HepG2 (cell line): ENCODE data around the gene TRDMT1. TPM values are rescaled to one million over a fixed set of nuclear protein-coding genes. Genes with fewer than 3 reads are reported as not detected.

Source experiments
- ATAC-seq: fragments of 200-7000 bp; cut with Tn5 transposase; 3 replicates; pipeline ENCODE4 v1.9.1; 2020; ENCODE audit warnings: mild to moderate bottlenecking, moderate library complexity
- BruUV-seq: library from RNA; stranded (reverse); fragments of 400-500 nt; replicated peaks from 2 replicates; lab custom pipeline; 2021; lab: Mats Ljungman, UMichigan
- CTCF ChIA-PET: fragments of 300-600 bp; formaldehyde crosslinking; extraction: SDS; loops from one replicate; lab custom pipeline; 2021; ENCODE audit warnings: low total read pairs, inconsistent platforms, low intra/inter-chr PET ratio; lab: Yijun Ruan, JAX
- POLR2A ChIA-PET: fragments of 350-600 bp; sonication (Branson Sonifier 250); formaldehyde crosslinking; loops from one replicate; lab custom pipeline; 2020; ENCODE audit warnings: antibody characterized with exemption, inconsistent platforms; lab: Yijun Ruan, JAX
- DNase-seq: peaks from one replicate; pipeline ENCODE4 v3.0.0-alpha.2; 2015; ENCODE audit warnings: low spot score
- FAIRE-seq: peaks from 3 replicates; lab custom pipeline; 2011; peaks lifted over from hg19 to GRCh38; lab: Jason Lieb, UNC
- H2AFZ ChIP-seq: one replicate; pipeline ENCODE4 v1.6.1; 2011; ENCODE audit warnings: low read length, inconsistent platforms
- H3K27ac ChIP-seq: fragments of 300-600 bp; 3 replicates; pipeline ENCODE4 v1.8.0; 2011; ENCODE audit warnings: mixed run types, mild to moderate bottlenecking, mixed read lengths, low read length, inconsistent platforms; ENCODE audit not compliant: insufficient read depth; ENCODE audit errors: extremely low read length
- H3K27me3 ChIP-seq, 2 experiments: fragments of 200-600 bp in 1 of 2; 2 replicates in 1 of 2; 3 replicates in 1 of 2; pipeline versions ENCODE4 v1.6.0 to v1.8.0; 2011; ENCODE audit warnings: low read length in 2 of 2, mild to moderate bottlenecking in 2 of 2, moderate library complexity in 2 of 2, inconsistent platforms in 1 of 2; ENCODE audit not compliant: insufficient read depth in 2 of 2, control insufficient read depth in 1 of 2
- H3K36me3 ChIP-seq, 2 experiments: fragments of 200-600 bp in 1 of 2; replicated peaks in 1 of 2; 2 replicates in 1 of 2; 3 replicates in 1 of 2; pipeline versions ENCODE4 v1.5.1 to v1.8.0; 2011; ENCODE audit warnings: low read length in 2 of 2, inconsistent platforms in 1 of 2; ENCODE audit not compliant: insufficient read depth in 2 of 2, control insufficient read depth in 1 of 2
- H3K4me1 ChIP-seq: 2 replicates; pipeline ENCODE4 v1.5.1; 2012; ENCODE audit warnings: low read length, inconsistent platforms; ENCODE audit not compliant: insufficient read depth
- H3K4me2 ChIP-seq: 2 replicates; pipeline ENCODE4 v1.6.0; 2011; ENCODE audit warnings: low read depth, low read length, inconsistent platforms
- H3K4me3 ChIP-seq, 3 experiments: fragments of 200-600 bp in 1 of 3; sonication (generic), shearing (Covaris generic) in 1 of 3; replicated peaks in 1 of 3; 2 replicates each; pipeline ENCODE4 v1.5.1; 2011 to 2016; ENCODE audit warnings: low read length in 3 of 3, inconsistent platforms in 2 of 3, low read depth in 2 of 3, mild to moderate bottlenecking in 2 of 3, control low read depth in 1 of 3, mixed read lengths in 1 of 3; ENCODE audit not compliant: insufficient read depth in 1 of 3
- H3K79me2 ChIP-seq: one replicate; pipeline ENCODE4 v1.6.1; 2011; ENCODE audit warnings: low read length, inconsistent platforms; ENCODE audit not compliant: insufficient read depth
- H3K9ac ChIP-seq: 2 replicates; pipeline ENCODE4 v1.6.0; 2011; ENCODE audit warnings: mild to moderate bottlenecking, low read depth, low read length, inconsistent platforms; ENCODE audit not compliant: insufficient read depth
- H3K9me3 ChIP-seq: 2 replicates; pipeline ENCODE4 v1.5.1; 2012; ENCODE audit warnings: mild to moderate bottlenecking, low read length
- H4K20me1 ChIP-seq: 2 replicates; pipeline ENCODE4 v1.6.0; 2011; ENCODE audit warnings: inconsistent platforms, mild to moderate bottlenecking, low read length, moderate library complexity; ENCODE audit not compliant: insufficient read depth
- CBFB ChIP-seq: sonication (generic); formaldehyde crosslinking; IDR thresholded peaks from 2 replicates; pipeline ENCODE4 v1.4.0; 2020; ENCODE audit warnings: missing genetic modification reagents
- FOXC1 ChIP-seq: sonication (generic); formaldehyde crosslinking; IDR thresholded peaks from 2 replicates; pipeline ENCODE4 v1.8.0; 2022; ENCODE audit warnings: mild to moderate bottlenecking, missing genetic modification reagents, borderline replicate concordance
- GPBP1L1 ChIP-seq: sonication (generic); formaldehyde crosslinking; IDR thresholded peaks from 2 replicates; pipeline ENCODE4 v1.5.0; 2020; ENCODE audit warnings: mild to moderate bottlenecking, missing genetic modification reagents
- KAT2B ChIP-seq: fragments of 150-350 bp; IDR thresholded peaks from 2 replicates; pipeline ENCODE4 v1.6.1; 2014; ENCODE audit warnings: low read depth, low read length, borderline replicate concordance
- MAF1 ChIP-seq: sonication (generic); formaldehyde crosslinking; IDR thresholded peaks from 2 replicates; pipeline ENCODE4 v1.5.0; 2020; ENCODE audit warnings: missing genetic modification reagents, borderline replicate concordance
- RELA ChIP-seq: sonication (generic); formaldehyde crosslinking; IDR thresholded peaks from 2 replicates; pipeline ENCODE4 v1.4.0; 2020; ENCODE audit warnings: missing genetic modification reagents
- SP5 ChIP-seq: IDR thresholded peaks from 2 replicates; pipeline ENCODE4 v1.6.1; 2016; ENCODE audit warnings: low read depth, borderline replicate concordance
- STAG1 ChIP-seq: sonication (generic); formaldehyde crosslinking; IDR thresholded peaks from 2 replicates; pipeline ENCODE4 v1.4.0; 2020; ENCODE audit warnings: missing genetic modification reagents
- TBX3 ChIP-seq: fragments of 450-650 bp; IDR thresholded peaks from 2 replicates; pipeline ENCODE4 v1.6.1; 2017; ENCODE audit warnings: antibody characterized with exemption, mild to moderate bottlenecking, inconsistent platforms, borderline replicate concordance
- ZBTB10 ChIP-seq: sonication (generic); formaldehyde crosslinking; IDR thresholded peaks from 2 replicates; pipeline ENCODE4 v1.4.0; 2020; ENCODE audit warnings: missing genetic modification reagents, borderline replicate concordance
- ZBTB21 ChIP-seq: sonication (generic); formaldehyde crosslinking; IDR thresholded peaks from 2 replicates; pipeline ENCODE4 v1.4.0; 2020; ENCODE audit warnings: missing genetic modification reagents
- ZFP82 ChIP-seq: sonication (generic); formaldehyde crosslinking; IDR thresholded peaks from 2 replicates; pipeline ENCODE4 v1.5.1; 2020; ENCODE audit warnings: mild to moderate bottlenecking, missing genetic modification reagents, borderline replicate concordance
- ZKSCAN8 ChIP-seq: IDR thresholded peaks from 2 replicates; pipeline ENCODE4 v1.6.1; 2016; ENCODE audit warnings: borderline replicate concordance, missing genetic modification reagents, missing compliant biosample characterization
- ZNF556 ChIP-seq: sonication (generic); formaldehyde crosslinking; IDR thresholded peaks from 2 replicates; pipeline ENCODE4 v1.4.0; 2020; ENCODE audit warnings: mild to moderate bottlenecking, missing genetic modification reagents, borderline replicate concordance
- ZNF564 ChIP-seq: sonication (generic); formaldehyde crosslinking; IDR thresholded peaks from 2 replicates; pipeline ENCODE4 v1.8.1; 2023; ENCODE audit warnings: mild to moderate bottlenecking, missing genetic modification reagents
- ZSCAN30 ChIP-seq: sonication (generic); formaldehyde crosslinking; IDR thresholded peaks from 2 replicates; pipeline ENCODE4 v1.5.0; 2020; ENCODE audit warnings: mild to moderate bottlenecking, missing genetic modification reagents
- WGBS: methylation state at CpG from one replicate; pipeline ENCODE4 v1.1.6; 2017; ENCODE audit warnings: low lambda C conversion rate; 5-methylcytosine and 5-hydroxymethylcytosine counted together
- in situ Hi-C: cut with HindIII; loops from 2 replicates; pipeline ENCODE4 v1.10.0; 2017; ENCODE audit warnings: low pct_unique_long_range_greater_than_20kb; ENCODE audit not compliant: extremely low pct_ligation_motif_present
- intact Hi-C: fragments of 100-400 bp; cut with micrococcal nuclease; formaldehyde crosslinking; loops from one replicate; pipeline ENCODE4 v1.10.0; 2022; ENCODE audit not compliant: unreplicated experiment
- polyA plus RNA-seq, 8 experiments: library from polyadenylated mRNA; depleted of rRNA in 3 of 8; stranded (reverse) in 7 of 8; unstranded in 1 of 8; fragments of >200 nt; fragmentation: Illumina TruSeq in 4 of 8; extraction: Trizol in 4 of 8; gene quantifications; 2 replicates each; pipeline versions ENCODE4 v1.2.1 to v1.2.3, GENCODE V29; 2011 to 2016; ENCODE audit warnings: low read depth in 4 of 8, missing spikeins in 1 of 8, mixed read lengths in 1 of 8; ENCODE audit not compliant: insufficient read depth in 1 of 8
- total RNA-seq, 5 experiments: library from RNA; depleted of rRNA; stranded (reverse); fragments of >200 nt; fragmentation: Illumina TruSeq; extraction: Trizol; gene quantifications; 2 replicates each; pipeline ENCODE4 v1.2.3, GENCODE V29; 2016; ENCODE audit warnings: low read depth in 1 of 5
- TF ChIP-seq, protein P1 (sequence below): sonication (generic); formaldehyde crosslinking; IDR thresholded peaks from 2 replicates; pipeline ENCODE4 v1.4.0; 2020; ENCODE audit warnings: missing genetic modification reagents

TRDMT1 gene
- total and polyA plus RNA-seq, 2 of the 13 experiments (the other 11 are each of a cell fraction or from before 2014, with no cell fraction given), result 2.0 to 3.0 TPM

GRCh38 chr10:17201794-17202116 lies 283 bp upstream of the TRDMT1 start (continued):
- TF ChIP-seq ZBTB10 (CRISPR knock-in tag), result no peak
- no peak for TF ChIP-seq SP5 (CRISPR knock-in tag)

- intact Hi-C loops (no loop called here), in situ Hi-C loops (no loop called here)
- H3K9ac ChIP-seq, result peak overlapping the region; percentile 75
- peak overlapping the region; percentile 79 for H2AFZ ChIP-seq
- H3K36me3 ChIP-seq, result no peaks in the 10 kb centered on the region
- H3K79me2 ChIP-seq, result no peaks in the 10 kb centered on the region
- WGBS, result 40% methylated on average over 10 of the region's 10 CpGs
- DNase-seq (no peak), FAIRE-seq (no peak), ATAC-seq (no peak)
- H3K27ac ChIP-seq, result no peak overlapping the region
- H3K9me3 ChIP-seq, result no peaks in the 10 kb centered on the region
- H3K4me2 ChIP-seq, result peak overlapping the region; percentile 83
- H4K20me1 ChIP-seq, result no peaks in the 10 kb centered on the region
- BruUV-seq, result TSS peak; percentile 58
- ChIA-PET POLR2A (interaction anchor here (1.7 kb wide), 1 partner anchor 383 kb away, joined by 8 read pairs; the partner anchor contains the start of gene RSU1), CTCF (no interaction called here)
- peak overlapping the region; percentile 78 to 81 (median 81) for H3K4me3 ChIP-seq
- H3K4me1 ChIP-seq, result peaks cover 32% of the 10 kb centered on the region
- H3K27me3 ChIP-seq, result no peaks in the 10 kb centered on the region; a peak in 1 of 5 replicates
- TF ChIP-seq KAT2B (no peak), ZKSCAN8 (CRISPR knock-in tag) (no peak), ZBTB21 (CRISPR knock-in tag) (no peak), RELA (CRISPR knock-in tag) (no peak), ZFP82 (CRISPR knock-in tag) (no peak), FOXC1 (CRISPR knock-in tag) (no peak), CBFB (CRISPR knock-in tag) (no peak), GPBP1L1 (no peak), ZNF564 (no peak), ZSCAN30 (no peak), ZNF556 (no peak), STAG1 (CRISPR knock-in tag) (no peak), MAF1 (no peak), TBX3 (no peak)
- TF ChIP-seq, protein P1, sequence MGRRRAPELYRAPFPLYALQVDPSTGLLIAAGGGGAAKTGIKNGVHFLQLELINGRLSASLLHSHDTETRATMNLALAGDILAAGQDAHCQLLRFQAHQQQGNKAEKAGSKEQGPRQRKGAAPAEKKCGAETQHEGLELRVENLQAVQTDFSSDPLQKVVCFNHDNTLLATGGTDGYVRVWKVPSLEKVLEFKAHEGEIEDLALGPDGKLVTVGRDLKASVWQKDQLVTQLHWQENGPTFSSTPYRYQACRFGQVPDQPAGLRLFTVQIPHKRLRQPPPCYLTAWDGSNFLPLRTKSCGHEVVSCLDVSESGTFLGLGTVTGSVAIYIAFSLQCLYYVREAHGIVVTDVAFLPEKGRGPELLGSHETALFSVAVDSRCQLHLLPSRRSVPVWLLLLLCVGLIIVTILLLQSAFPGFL (CRISPR knock-in tag), result no peak
Observed at GRCh38 chr10:17200001-17200911, 1.2 kb downstream of the TRDMT1 start.
